NCI-H460 (cell line): ENCODE data around the gene KCNMA1. TPM values are rescaled to one million over a fixed set of nuclear protein-coding genes. Genes with fewer than 3 reads are reported as not detected.

Experiments used
- DNase-seq: peaks from one replicate; pipeline ENCODE4 v3.0.0-alpha.2; 2016; ENCODE audit warnings: low read depth; ENCODE audit errors: extremely low read depth
- total RNA-seq: library from RNA; depleted of rRNA; stranded (reverse); fragments of >200 nt; shearing (Covaris generic); gene quantifications from 2 replicates; pipeline ENCODE4 v1.2.3, GENCODE V29; 2014

The KCNMA1 gene
- total RNA-seq, 1 experiment from 2014 or later = 0.54 TPM

DNA sequence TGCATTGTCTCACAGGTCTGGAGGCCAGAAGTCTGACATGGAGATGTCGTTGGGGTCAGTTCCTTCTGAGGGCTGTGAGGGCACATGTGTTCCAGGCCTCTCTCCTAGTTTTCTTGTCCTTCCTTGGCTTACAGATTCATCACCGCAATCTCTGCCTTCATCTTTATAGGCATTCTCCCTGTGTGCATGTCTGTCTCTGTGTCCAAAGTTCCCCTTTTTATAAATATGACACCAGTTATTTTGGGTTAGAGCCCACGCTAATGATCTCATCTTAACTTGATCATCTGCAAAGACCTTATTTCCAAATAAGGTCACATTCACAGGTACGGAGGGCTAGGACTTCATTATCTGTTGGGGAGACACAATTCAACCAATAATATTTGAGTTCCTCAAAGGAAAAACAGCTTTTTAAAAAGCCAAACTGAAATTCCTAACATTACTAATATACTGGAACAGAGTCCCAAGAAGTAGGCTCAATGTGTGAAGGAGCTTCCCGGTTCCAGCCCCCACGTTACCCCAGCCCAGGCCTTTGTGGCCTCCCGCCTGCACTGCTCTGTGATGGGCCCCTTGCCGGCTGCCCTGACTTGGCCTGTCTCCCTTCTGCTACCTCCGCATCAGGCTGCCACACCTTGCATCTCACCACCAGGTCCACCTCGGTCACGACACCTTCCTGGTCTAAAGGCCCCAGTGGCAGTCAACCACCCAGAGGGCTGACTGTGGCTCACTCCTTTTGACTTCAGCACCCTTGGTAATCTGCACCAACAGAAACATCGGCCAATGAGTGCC is 142.7 kb downstream of the KCNMA1 start:
- DNase-seq = no peak

DNA sequence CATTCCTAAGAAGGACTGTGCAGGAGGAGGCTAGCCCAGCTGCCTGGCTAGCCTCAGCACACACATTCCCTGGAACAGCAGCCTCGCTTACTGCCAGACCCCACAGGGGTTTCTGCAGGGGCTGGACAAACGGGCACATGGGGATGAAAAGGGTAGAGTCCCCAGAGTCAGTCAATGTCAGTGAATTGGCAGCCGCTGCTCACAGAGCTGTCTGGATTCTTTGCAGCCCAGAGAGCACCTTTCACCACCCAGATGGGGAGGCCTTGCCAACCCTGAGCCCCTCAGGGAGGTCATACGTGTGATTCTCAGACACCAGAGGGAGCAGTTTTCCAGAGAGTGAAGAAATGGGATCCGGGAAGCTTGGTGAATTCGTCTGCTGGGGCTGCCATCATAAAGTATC is 143.3 kb downstream of the KCNMA1 start:
- no peak for DNase-seq

DNA sequence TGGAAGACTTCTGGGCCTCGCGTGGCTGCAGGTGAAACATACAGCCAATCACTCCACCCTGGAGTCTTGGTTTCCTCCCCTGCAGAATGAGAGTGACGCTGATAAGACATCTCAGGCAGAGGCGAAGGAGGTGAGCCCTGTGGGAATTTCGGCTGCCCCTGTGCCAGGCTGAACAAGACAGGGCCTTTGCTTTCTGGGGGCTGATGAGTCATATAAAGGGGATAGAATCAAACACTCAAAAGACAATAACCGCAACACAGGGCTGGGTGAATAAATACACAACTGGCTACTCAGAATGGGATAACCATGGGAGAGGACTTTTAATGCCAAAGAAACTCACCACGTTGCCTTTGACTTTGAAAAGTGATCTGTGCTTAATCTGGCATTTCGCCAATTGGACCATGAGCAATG is 143.8 kb downstream of the KCNMA1 start:
- DNase-seq = no peak

GRCh38 chr10:77493239-77493806 is 144.3 kb downstream of the KCNMA1 start:
- no peak for DNase-seq

- no peak for DNase-seq
Measured at GRCh38 chr10:77492368-77492994, 145.1 kb downstream of the KCNMA1 start.

- DNase-seq = no peak
Measured at GRCh38 chr10:77490534-77491314, 146.9 kb downstream of the KCNMA1 start.

DNA sequence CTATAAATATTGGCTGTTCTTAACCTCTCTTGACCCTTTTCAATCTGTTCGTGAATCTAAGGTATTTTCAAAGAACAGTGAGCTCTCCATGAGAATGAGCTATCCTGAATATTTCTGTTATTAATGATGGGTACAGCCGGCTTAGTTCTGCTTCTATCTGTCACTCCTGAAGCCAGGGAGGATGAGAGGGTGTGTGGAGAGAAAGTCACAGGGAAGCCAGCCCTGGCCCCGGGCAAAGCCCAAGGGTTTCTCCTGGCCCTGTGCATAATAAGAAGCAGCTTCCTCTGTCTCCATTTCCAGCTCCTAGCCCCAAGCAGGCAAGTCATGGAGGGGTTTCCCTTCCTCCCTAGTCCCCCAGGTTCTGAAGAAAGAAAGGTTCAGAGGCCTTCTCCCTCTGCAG is 151.1 kb downstream of the KCNMA1 start:
- DNase-seq = no peak

- DNase-seq = no peak
Measured at GRCh38 chr10:77485847-77486246, 151.8 kb downstream of the KCNMA1 start.

DNA sequence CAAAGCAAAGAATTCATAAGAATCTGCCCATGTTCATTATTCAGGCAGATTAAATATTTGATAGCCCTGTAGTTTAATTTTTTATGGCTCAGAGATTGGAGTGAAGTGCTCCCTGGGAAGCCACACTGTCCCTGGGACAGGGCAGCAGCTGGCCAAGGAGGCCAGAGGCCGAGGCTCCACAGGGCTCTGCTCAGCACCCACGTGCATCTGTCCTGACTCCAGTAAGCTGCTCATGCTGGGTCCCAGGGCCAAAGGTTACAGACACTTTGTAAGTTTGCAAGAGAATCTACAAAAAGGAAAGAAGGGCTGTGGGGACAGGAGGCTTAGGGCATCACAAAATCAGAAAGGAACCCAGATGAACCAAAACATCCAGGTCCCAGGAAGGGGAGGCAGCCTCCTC is 155.5 kb downstream of the KCNMA1 start:
- no peak for DNase-seq

GRCh38 chr10:77479586-77479985 is 158.0 kb downstream of the KCNMA1 start:
- no peak for DNase-seq

DNA sequence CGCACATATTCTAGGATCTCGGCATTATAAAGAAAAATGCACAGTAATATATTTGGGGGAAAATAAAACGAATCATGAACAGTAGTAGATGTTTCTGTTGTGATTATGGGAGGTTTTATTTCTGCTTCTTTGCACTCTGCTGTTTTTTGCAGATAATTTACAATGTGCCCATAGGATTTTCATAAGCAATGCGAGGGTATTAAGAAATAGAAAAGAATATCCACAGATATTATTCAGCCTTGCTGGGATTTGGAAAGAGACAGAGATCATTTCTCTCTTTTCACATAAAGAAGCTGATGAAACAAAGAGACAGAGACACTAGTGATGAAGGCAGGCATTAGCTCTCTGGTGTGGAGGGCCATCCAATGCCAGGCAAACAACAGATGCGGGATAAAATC is 158.6 kb downstream of the KCNMA1 start:
- no peak for DNase-seq

DNA sequence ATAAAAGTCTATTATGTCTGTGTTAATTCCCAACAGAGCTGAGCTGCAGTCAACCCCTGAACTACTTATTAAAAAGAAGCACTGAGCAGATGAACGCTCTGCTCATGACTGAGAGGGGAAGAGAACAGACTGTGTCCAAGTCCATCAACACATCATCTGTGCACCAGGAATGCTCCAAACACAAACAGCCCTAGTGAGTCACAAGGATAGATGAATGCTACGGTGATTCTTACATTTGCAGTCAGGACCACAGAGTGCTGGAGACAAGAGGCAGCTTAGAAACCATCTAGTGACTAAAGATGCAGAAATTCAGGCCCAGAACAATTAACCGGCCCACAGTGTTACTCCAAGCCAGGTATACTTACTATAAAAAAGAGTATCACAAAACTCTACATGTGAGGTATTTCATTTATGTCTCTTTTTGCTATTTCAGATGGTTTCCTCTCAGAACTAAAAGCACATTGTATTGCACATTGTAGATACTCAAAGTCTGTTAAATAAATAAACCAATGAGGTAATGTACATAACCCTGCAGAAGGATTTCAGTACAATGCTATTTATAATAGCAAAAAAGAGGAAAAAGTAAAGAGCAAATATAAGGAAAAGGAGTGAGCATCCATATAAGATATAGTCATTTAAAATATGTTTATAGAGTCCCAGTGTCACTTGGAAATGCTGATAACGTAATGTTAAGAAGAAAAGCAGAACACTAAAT is 159.2 kb downstream of the KCNMA1 start:
- DNase-seq = no peak

GRCh38 chr10:77475522-77475921 is 162.1 kb downstream of the KCNMA1 start:
- no peak for DNase-seq

- no peak for DNase-seq
Measured at GRCh38 chr10:77474939-77475338, 162.7 kb downstream of the KCNMA1 start.

DNA sequence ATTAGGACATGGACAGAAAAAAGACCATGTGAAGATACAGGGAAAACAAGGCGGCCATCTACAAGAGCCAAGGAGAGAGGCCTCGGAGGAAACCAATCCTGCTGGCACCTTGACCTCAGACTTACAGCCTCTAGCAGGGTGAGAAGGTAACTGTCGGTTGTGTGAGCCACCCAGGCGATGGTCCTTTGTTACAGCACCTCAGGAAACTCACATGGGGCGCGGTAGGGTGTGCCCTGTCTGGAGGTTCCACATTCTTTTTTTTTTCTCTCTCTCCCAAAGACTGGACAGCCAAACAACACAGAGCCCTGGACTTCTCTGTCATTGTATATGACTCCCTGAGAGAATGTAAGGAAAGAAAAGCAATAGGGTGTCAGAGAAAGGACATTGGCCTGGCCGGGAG is 163.2 kb downstream of the KCNMA1 start:
- DNase-seq = no peak

DNA sequence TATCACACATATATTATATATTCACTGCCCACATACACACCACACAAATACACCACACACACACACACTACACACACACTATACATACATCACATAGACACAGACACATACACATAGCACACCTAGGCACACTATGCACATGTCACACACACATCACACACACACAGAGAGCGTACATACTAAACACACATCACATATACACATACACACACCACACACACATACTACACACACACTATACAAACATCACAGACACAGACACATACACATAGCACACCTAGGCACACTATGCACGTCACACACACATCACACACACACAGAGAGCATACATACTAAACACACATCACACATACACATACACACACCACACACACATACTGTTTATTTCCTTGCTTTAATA is 165.5 kb downstream of the KCNMA1 start:
- DNase-seq = no peak

- no peak for DNase-seq
Measured at GRCh38 chr10:77471069-77471536, 166.5 kb downstream of the KCNMA1 start.

- no peak for DNase-seq
Measured at GRCh38 chr10:77467422-77467963, 170.1 kb downstream of the KCNMA1 start.

- DNase-seq = no peak
Measured at GRCh38 chr10:77463967-77464745, 173.5 kb downstream of the KCNMA1 start.
